Smooth muscle cell of the brain vasculature (primary cell): ENCODE results near the gene CLEC4G.

Experiments
- DNase-seq: peaks from one replicate; pipeline ENCODE4 v3.0.0-alpha.2; 2012; ENCODE audit warnings: low read depth, low spot score

CLEC4G gene

DNA sequence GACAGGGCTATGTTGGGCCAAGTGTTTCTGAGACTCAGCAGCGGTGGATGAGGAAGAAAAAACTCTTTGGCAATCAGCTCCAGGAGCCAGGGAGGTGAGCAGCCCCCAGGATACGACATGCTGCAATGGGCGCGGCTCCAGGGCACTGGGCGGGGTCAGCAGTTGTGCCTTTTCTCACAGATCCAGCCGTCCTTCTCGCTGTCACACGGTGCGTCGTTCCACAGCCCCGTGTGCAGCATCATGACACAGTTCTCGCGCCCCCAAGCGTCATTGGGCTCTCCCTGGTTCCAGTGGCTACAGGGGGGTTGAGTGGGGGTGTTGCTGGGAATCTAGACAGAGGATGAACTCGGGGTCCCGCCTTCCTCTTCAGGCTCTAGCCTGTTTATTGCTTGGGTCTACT is 2.7 kb downstream of the CLEC4G start:
- DNase-seq = no peak

DNA sequence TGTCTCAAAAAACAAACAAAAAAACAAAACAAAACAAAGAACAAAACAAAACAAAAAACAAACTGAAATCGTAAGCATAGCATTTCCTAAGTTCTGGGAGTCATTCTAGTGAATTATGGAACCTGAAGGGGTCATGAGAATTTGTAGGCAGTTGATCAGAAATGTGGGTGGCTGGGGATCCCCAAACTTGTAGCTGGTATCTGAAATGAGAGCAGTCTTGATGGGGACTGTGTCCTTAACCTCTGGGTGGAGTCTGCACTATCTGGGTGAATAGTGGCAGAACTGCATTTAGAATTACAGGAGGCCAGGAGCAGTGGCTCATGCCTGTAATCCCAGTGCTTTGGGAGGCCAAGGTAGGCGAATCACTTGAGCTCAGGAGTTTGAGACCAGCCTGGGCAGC is 6.1 kb downstream of the CLEC4G start:
- DNase-seq = no peak

DNA sequence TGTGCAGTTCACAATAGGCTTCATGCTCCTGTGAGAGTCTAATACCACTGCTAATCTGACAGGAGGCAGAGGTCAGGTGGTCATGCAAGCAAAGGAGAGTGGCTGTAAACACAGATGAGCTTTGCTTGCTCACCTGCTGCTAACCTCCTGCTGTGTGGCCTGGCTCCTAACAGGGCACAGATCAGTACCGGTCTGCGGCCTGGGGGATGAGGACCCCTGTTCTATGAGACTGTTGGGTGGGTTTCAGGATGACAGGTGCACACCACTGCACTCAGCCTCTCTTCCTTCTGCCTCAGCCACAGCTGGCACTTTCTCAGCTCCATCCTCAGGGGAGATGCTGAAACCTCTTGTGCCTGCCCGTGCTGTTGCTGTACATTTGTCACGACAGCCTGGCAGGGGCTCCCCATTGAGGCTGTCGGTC is 9.7 kb downstream of the CLEC4G start:
- DNase-seq = no peak

DNA sequence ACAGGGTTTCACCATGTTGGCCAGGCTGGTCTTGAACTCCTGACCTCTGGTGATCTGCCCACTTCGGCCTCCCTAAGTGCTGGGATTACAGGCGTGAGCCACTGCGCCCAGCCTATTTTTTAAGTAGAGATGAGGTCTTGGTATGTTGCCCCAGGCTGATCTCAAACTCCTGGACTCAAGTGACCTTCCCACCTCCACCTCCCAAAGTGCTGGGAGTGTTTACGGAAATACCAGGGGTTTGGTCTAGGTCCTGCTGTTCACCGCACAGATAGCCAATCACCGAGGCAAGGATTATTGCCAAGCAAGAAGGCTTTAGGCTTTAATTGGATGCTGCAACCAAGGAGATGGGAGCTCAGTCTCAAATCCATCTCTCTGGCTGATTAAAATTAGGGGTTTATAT is 11.6 kb downstream of the CLEC4G start:
- no peak for DNase-seq

DNA sequence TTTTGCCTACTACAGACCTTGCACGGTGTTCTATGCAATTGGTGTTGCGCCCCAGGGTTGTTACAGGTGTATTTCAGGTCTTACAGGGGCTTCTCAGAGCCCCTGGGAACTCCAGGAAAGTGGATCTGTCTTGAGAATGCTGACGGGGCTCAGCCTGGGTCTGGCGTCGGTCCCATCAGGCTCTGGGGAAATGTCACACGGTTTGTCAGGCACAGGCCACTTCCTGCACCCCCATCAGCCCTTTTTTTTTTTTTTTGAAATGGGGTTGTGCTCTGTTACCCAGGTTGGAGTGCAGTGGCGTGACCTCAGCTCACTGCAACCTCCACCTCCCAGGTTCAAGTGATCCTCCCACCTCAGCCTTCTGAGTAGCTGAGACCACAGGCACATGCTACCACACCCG is 13.2 kb downstream of the CLEC4G start:
- DNase-seq = no peak

DNA sequence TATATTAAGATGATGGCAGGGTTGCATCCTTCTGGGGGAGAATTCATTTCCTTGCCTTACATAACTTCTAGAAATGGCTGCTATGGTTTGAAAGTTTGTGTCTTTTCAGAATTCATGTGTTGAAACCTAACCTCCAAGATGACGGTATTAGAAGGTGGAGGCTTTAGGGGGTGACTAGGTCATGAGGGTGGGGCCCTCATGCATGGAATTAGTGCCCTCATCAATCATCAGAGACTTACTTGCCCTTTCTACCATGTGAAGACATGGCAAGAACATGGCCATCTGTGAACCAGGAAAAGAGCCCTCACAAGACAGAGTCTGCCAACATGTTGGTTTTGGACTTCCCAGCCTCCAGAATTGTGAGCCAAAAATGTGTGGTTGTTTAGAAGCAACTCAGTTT is 15.1 kb downstream of the CLEC4G start:
- no peak for DNase-seq

DNA sequence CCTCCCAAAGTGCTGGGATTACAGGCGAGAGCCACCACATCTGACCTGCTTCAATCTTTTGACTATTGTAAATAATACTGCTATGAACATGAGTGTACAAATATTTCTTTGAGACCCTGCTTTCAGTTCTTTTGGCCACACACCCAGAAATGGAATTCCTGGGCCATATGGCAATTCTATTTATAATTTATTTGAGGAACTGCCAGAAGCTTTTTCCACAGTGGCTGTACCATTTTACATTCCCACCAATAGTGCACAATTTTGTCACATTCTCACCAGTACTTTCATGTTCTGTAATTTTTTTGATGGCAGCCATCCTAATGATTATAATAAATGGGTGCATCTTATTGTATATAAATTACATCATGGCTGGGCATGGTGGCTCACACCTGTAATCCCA is 16.2 kb downstream of the CLEC4G start:
- DNase-seq = no peak

DNA sequence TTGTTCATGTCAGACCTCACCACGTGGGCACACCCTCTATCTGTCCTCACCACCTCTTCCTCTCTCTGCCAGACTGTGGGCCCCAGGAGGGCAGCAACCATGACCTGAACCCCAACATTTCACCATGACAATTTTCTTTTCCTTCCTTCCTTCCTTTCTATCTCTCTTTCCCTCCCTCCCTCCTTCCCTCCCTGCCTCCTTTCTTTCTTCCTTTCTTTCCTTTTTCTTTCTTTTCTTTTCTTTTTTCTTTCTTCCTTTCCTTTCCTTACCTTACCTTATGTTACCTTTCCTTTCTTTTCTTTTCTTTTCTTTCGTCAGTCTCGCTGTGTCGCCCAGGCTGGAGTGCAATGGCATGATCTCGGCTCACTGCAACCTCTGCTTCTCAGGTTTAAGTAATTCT is 21.3 kb downstream of the CLEC4G start:
- no peak for DNase-seq

DNA sequence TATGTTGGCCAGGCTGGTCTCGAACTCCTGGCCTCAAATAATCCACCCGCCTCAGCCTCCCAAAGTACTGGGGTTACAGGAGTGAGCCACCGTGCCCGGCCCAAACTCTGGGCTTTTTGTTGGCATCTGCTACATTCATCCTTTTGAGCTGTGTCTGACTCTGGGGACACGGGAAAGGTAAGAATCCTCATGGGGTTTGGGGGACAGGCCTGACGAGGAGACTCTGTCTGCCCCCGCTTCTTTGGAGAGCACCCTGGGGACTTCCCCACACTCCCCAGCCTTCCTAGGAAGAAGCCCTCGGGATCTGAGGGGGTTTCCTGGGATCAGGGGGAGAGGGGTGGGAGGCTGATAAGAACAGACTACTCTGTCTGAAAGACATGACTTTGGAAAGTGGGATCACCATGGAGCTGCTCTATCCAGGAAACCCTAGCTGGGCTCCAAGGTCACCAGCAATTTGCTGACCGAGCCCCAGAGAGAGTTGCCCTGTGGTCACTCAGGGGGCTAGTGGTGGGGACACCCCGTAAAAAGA is 21.9 kb downstream of the CLEC4G start:
- no peak for DNase-seq

DNA sequence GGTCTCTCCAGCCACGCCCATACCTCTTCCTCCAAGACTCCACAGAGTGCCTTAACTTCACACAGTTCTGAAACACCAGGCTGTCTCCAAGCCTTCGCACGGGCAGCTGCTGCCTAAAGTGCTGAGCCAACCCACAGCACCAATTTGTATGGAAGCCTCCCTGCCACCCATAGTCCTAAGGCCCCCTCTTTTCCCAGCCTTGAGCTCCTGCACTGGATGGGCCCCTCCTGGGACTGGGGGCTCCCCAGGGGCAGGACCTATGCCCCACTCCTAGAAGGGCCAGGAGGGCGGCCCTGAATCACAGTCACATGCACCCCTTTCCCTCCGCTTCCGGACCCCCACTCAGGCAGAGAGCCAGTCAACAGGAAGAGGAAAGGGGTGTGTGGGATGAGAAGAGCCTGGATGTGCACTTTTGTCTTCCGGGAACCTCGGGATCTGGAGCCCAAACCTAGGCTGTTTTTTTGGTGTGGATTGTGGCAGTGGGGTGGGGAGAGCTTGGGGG is 24.9 kb downstream of the CLEC4G start:
- DNase-seq = no peak

DNA sequence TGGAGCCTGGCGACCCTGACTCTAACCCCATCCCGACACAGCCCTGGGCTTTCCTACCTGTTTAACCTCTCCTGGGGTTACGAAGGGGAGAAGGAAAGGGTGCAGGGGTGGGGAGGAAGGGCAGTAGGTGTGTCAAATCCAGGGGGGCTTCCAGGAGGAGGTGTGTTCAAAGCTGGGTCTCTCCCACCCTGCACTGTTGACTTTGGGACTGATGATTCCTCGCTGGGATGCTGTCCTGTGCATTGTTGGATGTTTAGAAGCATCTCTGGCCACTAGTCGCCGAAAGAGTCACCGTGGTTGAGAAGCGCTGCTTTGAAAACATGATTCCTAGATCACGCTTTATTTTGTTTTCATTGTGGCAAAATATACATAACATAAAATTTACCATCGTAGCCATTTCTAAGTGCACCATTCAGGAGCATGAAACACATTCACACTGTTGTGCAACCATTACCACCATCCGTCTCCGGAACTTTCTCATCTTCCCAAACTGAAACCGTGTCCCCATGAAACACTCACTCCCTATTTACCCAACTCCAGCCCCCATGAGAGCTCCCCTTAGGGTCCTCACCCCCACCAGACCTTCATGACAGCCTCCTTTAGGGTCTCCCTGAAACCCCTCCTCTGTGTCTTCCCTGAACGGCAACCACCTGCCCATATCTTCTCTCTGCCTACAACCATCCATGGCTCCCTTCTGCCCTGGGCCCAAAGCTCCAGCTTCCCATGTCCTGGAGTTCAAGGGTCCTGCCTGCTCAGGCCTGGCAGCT is 25.5 kb downstream of the CLEC4G start:
- DNase-seq = no peak

DNA sequence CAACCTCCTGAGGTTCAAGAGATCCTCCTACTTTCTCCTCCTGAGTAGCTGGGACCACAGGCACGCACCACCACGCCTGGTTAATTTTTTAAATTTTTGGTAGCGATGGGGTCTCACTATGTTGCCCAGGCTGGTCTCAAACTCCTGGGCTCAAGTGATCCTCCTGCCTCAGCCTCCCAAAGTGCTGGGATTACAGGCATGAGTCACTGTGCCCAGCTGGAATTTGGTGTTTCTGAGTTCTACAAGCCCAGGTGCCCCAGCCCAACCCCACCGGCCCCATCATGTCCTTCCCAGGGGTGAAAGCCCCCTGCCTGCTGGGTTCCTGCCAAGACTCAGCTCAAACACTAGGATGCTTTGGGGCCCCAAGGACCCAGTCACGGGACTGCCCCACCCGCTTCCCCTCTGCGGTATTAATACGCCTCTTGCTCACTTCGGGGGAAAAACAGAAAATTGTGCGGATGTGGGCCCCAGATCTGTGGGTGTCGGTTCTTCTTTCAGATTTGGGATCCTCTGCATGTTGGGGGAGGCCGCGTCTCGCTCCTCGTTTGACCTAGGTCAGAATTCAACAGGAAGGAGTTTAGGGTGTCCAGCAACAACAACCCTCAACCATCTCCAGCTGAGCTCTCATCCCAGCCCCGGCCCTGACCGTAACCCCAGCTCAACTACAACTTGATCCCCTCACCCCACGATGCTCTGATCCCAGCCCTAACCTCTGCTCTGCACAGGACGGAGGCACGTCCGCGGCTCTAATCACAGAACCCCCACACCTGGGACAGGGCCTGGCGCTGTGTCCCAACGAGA is 26.3 kb downstream of the CLEC4G start:
- no peak for DNase-seq

DNA sequence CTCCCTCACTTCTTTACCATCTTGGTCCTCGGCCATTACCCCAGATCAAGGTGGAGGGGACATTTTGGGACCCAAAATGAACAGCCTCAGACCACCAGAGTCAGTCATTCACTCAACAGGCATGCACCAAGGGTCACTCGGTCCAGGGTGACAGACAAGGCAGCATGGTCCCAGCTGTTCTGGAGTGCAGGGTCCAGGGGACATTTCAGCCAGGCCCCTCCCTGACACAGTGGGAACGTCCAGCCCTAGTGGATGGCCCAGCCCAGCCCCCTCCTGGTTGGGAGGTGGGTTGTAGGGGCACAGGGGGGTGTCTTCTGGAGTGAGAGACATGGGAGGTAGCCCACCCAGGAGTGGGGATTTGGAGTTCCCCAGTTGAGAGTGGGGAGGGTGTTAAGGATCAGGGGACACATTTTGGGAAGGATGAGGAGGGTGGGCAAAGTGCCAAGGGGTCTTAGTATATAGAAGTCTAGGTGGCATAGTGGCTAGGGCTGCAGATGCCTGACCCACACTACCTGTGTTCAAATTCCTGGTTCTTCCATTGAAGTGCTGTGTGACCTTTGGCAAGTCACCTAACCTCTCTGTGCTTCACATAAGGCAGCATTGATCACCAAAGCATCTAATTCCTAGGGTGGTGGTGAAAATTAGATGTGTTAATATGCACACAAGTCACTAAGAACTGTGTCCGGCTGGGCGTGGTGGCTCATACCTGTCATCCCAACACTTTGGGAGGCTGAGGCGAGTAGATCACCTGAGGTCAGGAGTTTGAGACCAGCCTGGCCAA is 27.4 kb downstream of the CLEC4G start:
- no peak for DNase-seq

DNA sequence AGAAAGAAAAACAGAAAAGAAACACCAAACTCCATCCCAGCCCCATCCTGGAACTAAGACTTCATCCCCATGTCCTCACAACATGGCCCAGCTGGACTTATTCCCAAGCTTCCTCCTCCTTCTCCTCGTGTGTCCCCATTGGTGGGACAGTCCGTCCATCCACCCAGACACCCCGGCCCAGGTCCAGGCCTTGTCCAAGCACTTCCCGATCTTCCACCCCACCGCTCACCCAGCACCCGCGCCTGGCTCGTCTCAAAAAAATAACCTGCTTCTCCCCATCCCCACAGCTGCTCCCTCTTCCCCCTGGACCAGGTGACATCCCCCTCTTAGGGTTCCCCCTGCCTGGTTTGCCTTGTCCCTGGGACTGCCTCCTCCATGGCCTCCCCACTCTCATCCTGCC is 28.6 kb downstream of the CLEC4G start:
- no peak for DNase-seq

DNA sequence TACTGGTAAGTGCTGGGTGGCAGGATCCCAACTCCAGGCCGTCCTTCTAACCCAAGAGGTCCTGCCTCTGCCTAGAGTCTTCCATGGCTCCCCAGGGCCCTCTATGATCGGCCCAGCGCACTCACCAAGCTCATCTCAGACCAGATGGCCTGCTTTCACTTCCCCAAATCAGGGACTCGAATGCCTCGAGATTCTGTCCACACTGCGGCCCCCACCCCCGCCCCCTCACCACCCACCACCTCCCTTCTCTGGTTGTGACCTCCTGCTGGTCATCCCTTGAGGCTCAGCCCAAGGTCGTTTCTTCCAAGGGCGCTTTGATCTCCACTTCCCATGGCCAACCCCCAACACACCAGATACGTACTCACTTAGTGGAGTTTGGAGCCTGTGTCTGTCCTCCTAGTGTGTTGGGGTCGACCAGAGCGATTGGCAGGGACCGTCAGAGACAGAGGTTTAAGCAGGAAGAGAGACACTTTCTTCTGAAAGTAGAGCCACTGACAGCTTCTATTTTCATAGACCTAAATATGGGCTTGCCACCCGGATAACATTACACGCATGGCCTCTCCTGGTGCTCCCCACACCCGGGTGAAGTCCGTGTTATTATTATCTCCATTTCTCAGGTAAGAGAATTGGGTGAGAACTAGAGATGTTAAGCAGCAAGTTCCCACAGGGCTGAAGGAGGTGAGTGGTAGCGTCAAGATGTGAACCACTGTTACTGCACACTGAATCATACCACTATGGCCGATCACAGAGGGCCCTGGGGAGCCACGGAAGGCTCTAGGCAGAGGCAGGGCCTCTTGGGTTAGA is 30.1 kb downstream of the CLEC4G start, which contains the start of gene FCER2:
Gene FCER2 (minus strand): TSS at position 478 of the 804 bp plus-strand sequence. CDS start 2,371 bp downstream, outside the sequence.
- DNase-seq = no peak

DNA sequence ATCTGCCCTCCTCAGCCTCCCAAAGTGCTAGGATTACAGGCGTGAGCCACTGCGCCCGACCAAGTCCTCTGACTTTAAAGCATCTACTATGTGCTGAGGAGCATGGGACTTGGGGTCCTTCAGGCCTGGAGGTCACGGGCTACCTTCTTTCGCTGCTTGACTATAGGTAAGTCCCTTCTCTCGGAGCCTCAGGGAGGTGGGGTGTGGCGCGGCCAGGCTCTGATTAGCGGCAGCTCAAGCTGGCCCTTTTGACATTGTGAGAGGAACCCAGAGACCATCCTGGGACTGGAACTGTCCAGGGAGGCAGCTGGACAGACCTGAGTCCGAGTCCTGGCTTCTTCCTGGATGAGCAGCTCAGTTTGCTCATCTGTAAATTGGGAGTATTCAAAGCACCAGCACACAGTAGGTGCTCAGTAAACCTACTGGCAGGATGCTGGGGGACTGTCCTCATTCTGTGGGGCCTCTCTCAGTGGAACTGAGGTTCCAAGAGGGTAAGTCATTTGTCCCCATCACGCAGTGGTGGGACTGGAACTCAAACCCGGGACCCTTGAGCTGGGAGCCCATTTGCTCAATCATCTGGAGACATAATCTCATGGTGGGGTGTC is 30.8 kb downstream of the CLEC4G start:
- DNase-seq = no peak

DNA sequence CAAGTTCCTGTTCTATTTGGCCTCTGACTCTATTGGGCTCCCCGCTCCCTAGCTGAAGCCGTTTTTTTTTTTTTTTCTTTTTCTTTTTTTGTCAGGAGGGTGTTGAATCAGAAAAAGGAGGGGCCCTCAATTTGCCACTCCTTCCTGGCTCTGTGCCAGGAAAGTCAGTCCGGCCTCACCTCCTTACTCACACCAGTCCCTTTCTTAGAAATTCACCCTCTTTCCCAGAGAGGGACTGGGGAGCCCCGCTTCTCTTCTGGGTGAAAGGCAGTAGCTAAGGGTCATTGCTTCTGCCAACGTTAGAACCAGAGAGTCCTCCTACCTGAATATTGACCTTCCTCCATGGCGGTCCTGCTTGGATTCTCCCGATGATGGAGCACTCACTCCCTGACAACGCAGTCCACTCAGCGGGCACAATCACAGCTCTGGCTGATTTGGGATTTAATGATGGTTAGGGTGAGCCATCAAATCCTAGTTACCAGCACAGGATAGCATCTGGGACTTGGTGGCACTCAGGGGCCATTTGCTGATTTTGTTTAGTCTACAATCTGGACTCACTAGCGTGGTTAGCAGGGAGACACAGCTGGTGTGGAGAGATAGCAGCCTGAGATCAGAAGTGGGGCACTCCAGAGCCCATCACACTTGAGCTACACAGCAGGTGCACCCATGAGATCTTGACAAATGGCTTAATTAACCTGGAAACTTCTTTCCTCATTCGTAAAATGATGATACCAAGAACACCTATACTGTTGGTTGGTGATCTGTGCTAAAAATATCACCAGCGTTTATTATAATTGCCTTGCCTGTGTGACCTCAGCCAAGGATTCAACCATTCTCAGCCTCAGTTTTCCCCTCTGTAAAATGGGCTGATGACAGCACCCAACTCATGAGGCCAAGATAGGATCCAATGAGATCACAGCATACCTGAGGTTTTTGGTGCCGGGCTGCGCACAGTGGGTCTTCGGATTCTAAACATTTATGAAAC is 32.2 kb downstream of the CLEC4G start:
- no peak for DNase-seq

DNA sequence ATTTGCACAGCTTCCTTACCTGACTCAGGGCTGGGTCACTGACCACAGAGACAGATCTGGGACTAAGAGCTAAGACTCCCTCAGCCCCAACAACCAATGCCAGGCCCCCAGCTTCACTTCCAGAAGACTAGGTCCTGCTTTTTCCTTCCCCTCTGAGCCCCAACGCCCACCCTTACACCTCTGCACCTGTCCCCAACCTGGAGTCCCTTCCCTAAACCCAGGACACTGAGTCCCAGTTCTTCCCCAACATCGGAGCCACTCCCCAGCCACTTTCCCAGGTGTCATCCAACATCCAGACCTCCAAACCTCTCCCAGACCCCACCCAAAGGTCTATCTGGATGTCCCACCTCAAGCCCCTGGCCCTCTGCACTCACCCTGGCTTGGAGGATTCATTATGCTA is 32.9 kb downstream of the CLEC4G start:
- no peak for DNase-seq

DNA sequence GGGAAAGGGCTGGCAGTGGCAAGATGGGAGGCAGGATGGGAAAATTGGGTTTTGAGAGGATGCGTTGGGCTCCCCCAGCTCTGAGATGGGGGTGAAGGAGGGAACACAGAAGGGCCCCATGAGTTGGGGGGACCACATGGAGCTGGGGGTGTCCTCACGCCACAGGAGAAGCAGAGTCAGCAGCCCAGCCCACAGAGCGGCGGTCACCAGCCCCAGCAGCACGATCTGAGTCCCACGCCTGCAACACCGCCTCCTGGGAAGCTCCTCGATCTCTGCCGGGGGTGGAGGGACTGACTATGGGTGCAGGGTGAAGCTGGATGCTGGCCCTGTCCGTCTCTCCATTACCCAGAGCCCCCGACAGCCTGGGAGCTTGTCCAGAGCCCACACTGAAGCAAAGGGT is 33.3 kb downstream of the CLEC4G start:
- DNase-seq = no peak
